Thyroid gland (tissue), 4 donors: ENCODE results near the gene NCOA3.

Source experiments
- POLR2A ChIP-seq, 2 donors: fragments of 450-650 bp; IDR thresholded peaks; one replicate each; pipeline ENCODE4 v1.6.1; 2017; ENCODE audit warnings: antibody characterized with exemption in 2 of 2, mild to moderate bottlenecking in 2 of 2, moderate library complexity in 1 of 2
- TF ChIP-seq, protein P1 (sequence below), 6 experiments: fragments of 200-600 bp in 3 of 6; fragments of 450-650 bp in 3 of 6; sonication (generic) in 3 of 6; IDR thresholded peaks; one replicate each; pipeline ENCODE4 v1.5.1; 2016 to 2019; ENCODE audit warnings: antibody characterized with exemption in 6 of 6, mild to moderate bottlenecking in 2 of 6, inconsistent platforms in 1 of 6, moderate library complexity in 1 of 6

DNA sequence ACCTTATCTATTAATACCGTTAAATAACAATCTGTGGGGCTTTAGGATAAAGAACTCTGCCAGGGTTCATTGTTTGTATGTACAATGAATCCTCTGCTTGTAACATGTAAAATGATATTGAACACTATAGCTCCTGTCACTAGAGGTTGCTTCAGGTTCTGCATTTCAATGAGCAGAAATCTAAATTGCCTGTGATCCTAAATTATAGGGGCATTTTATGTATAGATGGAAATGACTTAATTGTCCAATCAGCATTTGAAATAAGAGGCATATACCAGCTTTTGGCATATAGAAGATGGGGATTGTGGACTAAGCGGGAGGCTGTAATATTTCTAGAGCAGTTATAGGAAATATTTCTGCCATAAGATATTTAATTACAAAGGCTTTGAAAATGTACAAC is 2.0 kb downstream of the NCOA3 start:
- TF ChIP-seq, protein P1, sequence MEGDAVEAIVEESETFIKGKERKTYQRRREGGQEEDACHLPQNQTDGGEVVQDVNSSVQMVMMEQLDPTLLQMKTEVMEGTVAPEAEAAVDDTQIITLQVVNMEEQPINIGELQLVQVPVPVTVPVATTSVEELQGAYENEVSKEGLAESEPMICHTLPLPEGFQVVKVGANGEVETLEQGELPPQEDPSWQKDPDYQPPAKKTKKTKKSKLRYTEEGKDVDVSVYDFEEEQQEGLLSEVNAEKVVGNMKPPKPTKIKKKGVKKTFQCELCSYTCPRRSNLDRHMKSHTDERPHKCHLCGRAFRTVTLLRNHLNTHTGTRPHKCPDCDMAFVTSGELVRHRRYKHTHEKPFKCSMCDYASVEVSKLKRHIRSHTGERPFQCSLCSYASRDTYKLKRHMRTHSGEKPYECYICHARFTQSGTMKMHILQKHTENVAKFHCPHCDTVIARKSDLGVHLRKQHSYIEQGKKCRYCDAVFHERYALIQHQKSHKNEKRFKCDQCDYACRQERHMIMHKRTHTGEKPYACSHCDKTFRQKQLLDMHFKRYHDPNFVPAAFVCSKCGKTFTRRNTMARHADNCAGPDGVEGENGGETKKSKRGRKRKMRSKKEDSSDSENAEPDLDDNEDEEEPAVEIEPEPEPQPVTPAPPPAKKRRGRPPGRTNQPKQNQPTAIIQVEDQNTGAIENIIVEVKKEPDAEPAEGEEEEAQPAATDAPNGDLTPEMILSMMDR (IDR thresholded peaks at IDR 0.05), result no peak
- TF ChIP-seq POLR2A (IDR thresholded peaks at IDR 0.05), result no peak
